Measurements from ENCODE around the gene NDRG3. TPM values are rescaled to one million over a fixed set of nuclear protein-coding genes. Genes with fewer than 3 reads are reported as not detected.

The NDRG3 gene
- total and polyA plus RNA-seq, 8 donors, result 5.8 to 91.6 (median 11.9) TPM

- Histone ChIP-seq H3K9me3 (no peaks in the 10 kb centered on the region), H3K27me3 (no peaks in the 10 kb centered on the region), H3K4me1 (peaks cover 13 to 40% (median 27%) of the 10 kb centered on the region in 4 donors), H3K4me3 (peak overlapping the region; percentile 58 to 84 (median 72)), H3K27ac (peak overlapping the region; percentile 88 to 98 (median 98)), H3K36me3 (peaks cover 0 to 8% (median 3%) of the 10 kb centered on the region in 4 donors)
- WGBS, 5 donors, result 1 to 2% (median 1%) methylated on average over 18 to 28 of the region's 28 CpGs
- DNase-seq, result no peak
- TF ChIP-seq CTCF (IDR thresholded peaks at IDR 0.05) (no peak), EP300 (IDR thresholded peaks at IDR 0.05) (no peak), POLR2AphosphoS5 (IDR thresholded peaks at IDR 0.05) (no peak), POLR2A (IDR thresholded peaks at IDR 0.05) (no peak)
- intact Hi-C loops (cut with DNase I; ENCODE audit: low total_unique reads), result no loop called here
Observed at GRCh38 chr20:36773107-36773596, 27.3 kb upstream of the NDRG3 start.

- peaks cover 13 to 33% (median 25%) of the 10 kb centered on the region in 4 donors for H3K4me1 ChIP-seq
- DNase-seq, result no peak
- intact Hi-C loops (cut with DNase I; ENCODE audit: low total_unique reads), result no loop called here
- H3K36me3 ChIP-seq, result peaks cover 0 to 29% (median 11%) of the 10 kb centered on the region in 4 donors
- TF ChIP-seq POLR2AphosphoS5 (IDR thresholded peaks at IDR 0.05) (no peak), POLR2A (IDR thresholded peaks at IDR 0.05) (no peak), CTCF (IDR thresholded peaks at IDR 0.05) (no peak), EP300 (IDR thresholded peaks at IDR 0.05) (no peak)
- WGBS, 5 donors, result 67 to 79% (median 76%) methylated on average over 7 of the region's 7 CpGs
- no peaks in the 10 kb centered on the region for H3K9me3 ChIP-seq
- no peak overlapping the region for H3K27ac ChIP-seq
- no peak overlapping the region for H3K4me3 ChIP-seq
- no peaks in the 10 kb centered on the region for H3K27me3 ChIP-seq
Observed at GRCh38 chr20:36770680-36771079, 24.8 kb upstream of the NDRG3 start.

GRCh38 chr20:36768768-36769430, 23.0 kb upstream of the NDRG3 start:
- Histone ChIP-seq H3K4me3 (no peak overlapping the region), H3K27ac (no peak overlapping the region), H3K4me1 (peaks cover 8 to 18% (median 13%) of the 10 kb centered on the region in 4 donors), H3K27me3 (no peaks in the 10 kb centered on the region), H3K9me3 (no peaks in the 10 kb centered on the region), H3K36me3 (peaks cover 0 to 29% (median 11%) of the 10 kb centered on the region in 4 donors)
- DNase-seq, result no peak
- intact Hi-C loops (cut with DNase I; ENCODE audit: low total_unique reads), result no loop called here
- WGBS, 5 donors, result 71 to 76% (median 73%) methylated on average over 5 of the region's 5 CpGs
- TF ChIP-seq POLR2AphosphoS5 (IDR thresholded peaks at IDR 0.05) (no peak), CTCF (IDR thresholded peaks at IDR 0.05) (no peak), EP300 (IDR thresholded peaks at IDR 0.05) (no peak), POLR2A (IDR thresholded peaks at IDR 0.05) (no peak)

GRCh38 chr20:36761125-36761524, 15.2 kb upstream of the NDRG3 start:
- DNase-seq, result no peak
- Histone ChIP-seq H3K4me3 (no peak overlapping the region), H3K9me3 (no peaks in the 10 kb centered on the region), H3K4me1 (peaks cover 0 to 9% (median 0%) of the 10 kb centered on the region in 4 donors), H3K27me3 (no peaks in the 10 kb centered on the region), H3K27ac (no peak overlapping the region), H3K36me3 (peaks cover 0 to 33% (median 17%) of the 10 kb centered on the region in 4 donors)
- WGBS, 5 donors, result 90 to 99% (median 95%) methylated on average over 4 of the region's 4 CpGs
- intact Hi-C loops (cut with DNase I; ENCODE audit: low total_unique reads), result no loop called here
- TF ChIP-seq EP300 (IDR thresholded peaks at IDR 0.05), result no peak
- TF ChIP-seq CTCF (IDR thresholded peaks at IDR 0.05), result no peak
- TF ChIP-seq POLR2A (IDR thresholded peaks at IDR 0.05), result no peak
- no peak for TF ChIP-seq POLR2AphosphoS5 (IDR thresholded peaks at IDR 0.05)
